ENCODE measurements around the gene EGFL6.
A peak's percentile ranks its signal among the peaks of the same experiment; 100 is the strongest.
"Not testable (repeated sequence)": the region's sequence is repeated elsewhere in the genome, so short reads cannot be mapped to it uniquely, and the experiment has no call there.

Gene EGFL6

GRCh38 chrX:13597874-13598273 is 28.5 kb downstream of the EGFL6 start:
- no peak for DNase-seq

GRCh38 chrX:13598877-13599276 is 29.5 kb downstream of the EGFL6 start:
- DNase-seq = peak in 3 of 4 experiments; percentile 7 to 20 (median 19)

- DNase-seq = no peak
These were observed 30.1 kb downstream of the EGFL6 start for GRCh38 chrX:13599491-13599890.

DNA sequence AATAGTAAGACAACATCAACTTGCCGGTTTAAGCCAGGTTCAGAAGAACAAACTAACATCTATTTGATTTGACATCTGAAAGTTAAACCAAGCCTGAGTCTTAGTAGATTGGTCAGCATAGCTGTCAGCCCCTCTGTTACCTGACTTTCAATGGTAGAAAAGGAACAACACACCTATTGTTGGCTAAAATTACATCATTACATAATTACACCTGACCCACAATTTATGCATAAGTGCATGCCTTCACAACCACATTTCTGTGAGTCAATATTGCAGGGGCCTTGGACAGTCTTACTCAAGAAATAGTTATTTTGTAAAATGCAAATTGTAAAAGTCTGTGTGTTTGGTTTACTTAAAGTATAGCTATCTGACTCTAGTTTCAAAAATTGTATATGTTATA is 36.2 kb downstream of the EGFL6 start:
- DNase-seq = no peak

GRCh38 chrX:13607331-13607995 is 38.1 kb downstream of the EGFL6 start:
- DNase-seq = no peak

DNA sequence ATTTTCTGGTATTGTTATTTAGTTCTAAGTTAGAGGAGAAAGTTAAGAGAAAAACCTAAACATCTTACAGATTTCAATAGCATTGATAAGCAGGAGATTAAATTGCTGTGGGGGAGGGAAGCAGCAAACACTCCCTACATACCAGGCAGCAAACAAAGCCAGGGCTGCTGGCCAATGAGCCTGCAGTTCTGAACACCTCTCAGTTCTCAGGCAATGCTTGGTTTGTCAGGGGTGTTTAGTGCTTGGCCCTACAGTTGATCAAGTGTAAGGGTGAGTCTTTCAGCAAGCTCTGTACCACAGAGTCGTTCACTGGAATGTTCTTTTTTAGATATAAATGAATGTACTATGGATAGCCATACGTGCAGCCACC is 38.6 kb downstream of the EGFL6 start:
- DNase-seq = no peak

- DNase-seq = no peak
These were observed 44.8 kb downstream of the EGFL6 start for GRCh38 chrX:13614154-13614553.

DNA sequence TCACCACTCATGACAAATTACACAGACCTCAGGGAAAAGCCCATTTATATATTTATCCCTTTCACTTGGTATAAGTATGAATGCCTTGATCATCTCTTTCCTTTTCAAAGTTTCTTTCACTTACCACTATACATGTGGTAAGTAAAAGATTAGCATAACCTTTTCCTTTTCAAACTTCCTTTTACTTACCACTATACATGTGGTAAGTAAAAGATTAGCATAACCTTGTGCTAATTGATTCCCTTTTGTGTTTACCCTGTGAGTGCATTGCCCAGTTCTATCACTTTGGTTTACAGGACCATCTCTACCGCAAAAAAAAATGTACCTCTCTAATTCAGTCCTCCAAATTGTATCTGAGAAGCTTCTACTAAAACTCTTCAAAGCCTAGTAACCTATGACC is 50.8 kb downstream of the EGFL6 start:
- DNase-seq = no peak

DNA sequence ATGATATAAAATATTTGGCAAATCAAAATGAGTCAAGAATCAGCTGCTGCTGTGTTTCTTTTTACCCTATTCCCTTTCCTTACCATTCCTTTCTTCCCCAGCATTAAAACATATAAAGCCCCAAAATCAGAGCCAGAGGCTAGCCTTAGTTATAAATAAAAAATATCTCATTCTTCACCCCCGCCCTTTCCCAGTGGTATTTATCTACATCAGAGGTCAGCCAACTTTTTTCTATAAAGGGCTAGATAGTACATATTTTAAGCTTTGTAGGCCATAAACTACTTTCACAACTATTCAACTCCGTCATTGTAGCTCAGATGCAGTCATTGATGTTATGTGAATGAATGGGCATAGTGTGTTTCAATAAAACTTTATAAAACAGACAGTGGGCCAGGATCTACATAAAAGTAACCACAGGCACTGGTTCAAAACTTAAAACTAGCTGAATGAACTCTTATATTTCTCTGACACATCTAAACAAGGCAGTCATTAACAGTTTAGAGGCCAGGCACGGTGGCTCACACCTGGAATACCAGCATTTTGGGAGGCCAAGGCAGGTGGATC is 53.1 kb downstream of the EGFL6 start:
- no peak for DNase-seq

GRCh38 chrX:13627306-13627705 is 57.9 kb downstream of the EGFL6 start:
- no peak for DNase-seq

GRCh38 chrX:13637224-13637623 is 67.8 kb downstream of the EGFL6 start:
- not testable (repeated sequence) for DNase-seq

- no peak for DNase-seq
These were observed 68.6 kb downstream of the EGFL6 start for GRCh38 chrX:13638021-13638420.

DNA sequence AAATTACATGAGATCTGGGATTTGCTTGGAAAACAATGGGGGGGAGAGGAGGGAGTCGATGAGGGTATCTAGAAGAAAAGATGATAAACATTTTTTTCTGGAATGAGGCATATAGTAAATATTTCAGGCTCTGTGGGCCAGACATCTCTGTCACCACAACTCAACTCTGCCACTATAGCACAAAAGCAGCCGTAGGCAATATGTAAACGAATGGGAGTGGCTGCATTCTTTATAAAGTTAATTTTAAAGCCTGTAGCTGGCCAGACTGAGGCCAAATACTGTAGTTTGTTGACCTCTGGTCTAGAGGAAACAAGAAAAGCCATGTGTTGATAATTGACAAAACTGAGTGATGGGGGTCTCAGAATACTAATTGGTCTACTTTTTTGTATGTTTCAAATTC is 69.4 kb downstream of the EGFL6 start:
- DNase-seq = no peak

DNA sequence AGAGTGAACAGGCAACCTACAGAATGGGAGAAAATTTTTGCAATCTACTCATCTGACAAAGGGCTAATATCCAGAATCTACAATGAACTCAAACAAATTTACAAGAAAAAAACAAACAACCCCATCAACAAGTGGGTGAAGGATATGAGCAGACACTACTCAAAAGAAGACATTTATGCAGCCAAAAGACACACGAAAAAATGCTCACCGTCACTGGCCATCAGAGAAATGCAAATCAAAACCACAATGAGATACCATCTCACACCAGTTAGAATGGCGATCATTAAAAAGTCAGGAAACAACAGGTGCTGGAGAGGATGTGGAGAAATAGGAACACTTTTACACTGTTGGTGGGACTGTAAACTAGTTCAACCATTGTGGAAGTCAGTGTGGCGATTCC is 72.3 kb downstream of the EGFL6 start:
- DNase-seq = not testable (repeated sequence)

GRCh38 chrX:13645464-13646153 is 76.2 kb downstream of the EGFL6 start:
- no peak for DNase-seq

GRCh38 chrX:13646154-13646549 is 76.8 kb downstream of the EGFL6 start:
- DNase-seq = peak; percentile 28 to 66 (median 51)

- DNase-seq = peak; percentile 65 to 88 (median 82)
These were observed 78.4 kb downstream of the EGFL6 start for GRCh38 chrX:13647709-13648212.

GRCh38 chrX:13648336-13648735 is 78.9 kb downstream of the EGFL6 start:
- DNase-seq = peak in 3 of 4 experiments; percentile 15 to 48 (median 47)

GRCh38 chrX:13649838-13650237 is 80.4 kb downstream of the EGFL6 start:
- DNase-seq = no peak

GRCh38 chrX:13650318-13650717 is 80.9 kb downstream of the EGFL6 start:
- no peak for DNase-seq

GRCh38 chrX:13651150-13651549 is 81.7 kb downstream of the EGFL6 start:
- no peak for DNase-seq

GRCh38 chrX:13652287-13652793 is 82.9 kb downstream of the EGFL6 start:
- peak in 1 of 4 experiments; percentile 17 for DNase-seq

DNA sequence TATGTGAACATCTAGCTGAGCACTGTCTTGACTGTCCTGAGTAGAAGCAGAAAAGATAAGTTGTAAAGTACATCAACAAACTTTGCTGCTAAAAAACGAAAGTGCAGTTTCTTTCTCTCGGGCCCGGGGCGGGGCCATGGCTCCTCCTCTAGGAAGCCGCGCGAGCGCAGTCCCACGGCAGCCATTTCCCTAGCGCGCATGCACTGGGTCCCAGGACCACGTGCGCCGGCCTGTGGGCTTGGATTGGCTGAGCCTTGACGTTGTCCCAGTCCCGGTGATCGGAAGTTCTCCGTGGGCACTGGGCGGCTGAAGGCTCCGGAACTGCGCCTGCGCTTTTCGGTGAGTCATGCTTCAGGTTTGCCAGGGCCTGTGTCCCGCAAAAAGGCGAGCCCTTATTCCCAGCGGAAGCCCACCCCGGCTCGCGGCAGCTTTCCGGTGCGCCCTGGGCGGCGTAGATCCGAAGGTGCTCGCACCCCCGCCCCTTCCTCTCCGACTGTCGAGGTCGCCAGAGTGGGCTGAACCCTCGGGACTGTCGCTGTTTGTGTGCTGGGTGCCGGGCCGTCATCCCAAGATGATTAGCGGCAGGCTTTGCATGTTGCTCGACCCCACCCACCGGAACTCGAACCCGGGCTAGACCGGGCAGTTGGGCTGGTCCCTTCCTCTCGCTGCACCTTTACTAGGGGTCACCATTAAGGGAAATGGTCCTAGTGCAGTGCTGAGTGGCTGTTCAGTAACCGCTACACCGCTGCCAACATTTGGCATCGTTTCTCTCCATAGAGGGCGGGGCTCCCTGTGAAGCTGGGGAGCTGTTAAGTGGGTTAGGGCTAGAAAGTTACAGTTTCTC is 83.7 kb downstream of the EGFL6 start, which contains the start of gene TCEANC:
Gene TCEANC (plus strand): TSS at position 292 of the 844 bp plus-strand sequence. CDS start 9,368 bp downstream, outside the sequence.
- peak; percentile 92 to 96 (median 96) for DNase-seq
